ENCODE results near the gene RDX.
"Not testable (repeated sequence)": the region's sequence is repeated elsewhere in the genome, so short reads cannot be mapped to it uniquely, and the experiment has no call there.

RDX gene

GRCh38 chr11:110296226-110297075, at the start of gene RDX:
Gene RDX (minus strand): TSS chr11:110296614. CDS start chr11:110279692, 16,922 bp downstream.
- peak; percentile 93 for DNase-seq

GRCh38 chr11:110345743-110346142, 49.3 kb upstream of the RDX start:
- no peak for DNase-seq

- DNase-seq = no peak
Measured at GRCh38 chr11:110340436-110340835, 44.0 kb upstream of the RDX start.

- no peak for DNase-seq
Measured at GRCh38 chr11:110339456-110340250, 43.2 kb upstream of the RDX start.

- DNase-seq = no peak
Measured at GRCh38 chr11:110338684-110339083, 42.3 kb upstream of the RDX start.

DNA sequence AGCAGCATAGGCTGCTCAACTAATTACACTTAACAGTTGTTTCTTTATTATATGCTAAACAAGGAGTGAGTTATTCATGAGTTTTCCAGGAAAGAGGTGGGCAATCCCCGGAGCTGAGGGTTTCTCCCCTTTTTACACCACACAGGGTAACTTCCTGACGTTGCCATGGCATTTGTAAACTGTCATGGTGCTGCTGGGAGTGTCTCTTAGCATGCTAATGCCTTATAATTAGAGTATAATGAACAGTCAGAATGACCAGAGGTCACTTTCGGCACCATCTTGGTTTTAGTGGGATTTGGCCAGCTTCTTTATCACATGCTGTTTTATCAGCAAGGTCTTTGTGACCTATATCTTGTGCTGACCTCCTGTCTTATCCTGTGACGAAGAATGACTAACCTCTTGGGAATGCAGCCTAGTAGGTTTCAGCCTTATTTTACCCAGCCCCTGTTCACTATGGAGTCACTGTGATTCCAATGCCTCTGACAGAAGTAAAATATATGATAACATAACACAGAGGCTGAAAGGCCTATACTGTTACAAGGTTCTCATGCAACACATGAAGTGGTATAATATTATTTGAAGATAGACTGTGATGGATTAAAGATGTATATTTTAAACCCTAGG, 41.3 kb upstream of the RDX start:
- no peak for DNase-seq

- DNase-seq = no peak
Measured at GRCh38 chr11:110336054-110336453, 39.6 kb upstream of the RDX start.

DNA sequence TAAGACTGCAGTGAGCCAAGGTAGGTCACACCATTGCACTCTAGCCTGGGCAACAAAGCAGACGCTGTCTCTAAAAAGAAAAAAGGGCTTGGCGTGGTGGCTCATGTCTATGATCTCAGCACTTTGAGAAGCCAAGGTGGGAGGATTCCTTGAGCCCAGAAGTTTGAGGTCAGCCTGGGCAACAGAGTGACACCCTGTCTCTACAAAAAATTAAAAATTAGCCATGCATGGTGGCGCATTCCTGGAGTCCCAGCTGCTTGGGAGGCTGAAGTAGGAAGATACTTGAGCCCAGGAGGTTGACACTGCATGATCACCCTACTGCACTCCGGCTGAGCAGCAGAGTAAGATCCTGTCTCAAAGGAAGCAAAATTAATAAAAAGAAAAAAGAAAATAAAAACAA, 38.9 kb upstream of the RDX start:
- no peak for DNase-seq

- peak; percentile 43 for DNase-seq
Measured at GRCh38 chr11:110331626-110332025, 35.2 kb upstream of the RDX start.

GRCh38 chr11:110329445-110329844, 33.0 kb upstream of the RDX start:
- no peak for DNase-seq

DNA sequence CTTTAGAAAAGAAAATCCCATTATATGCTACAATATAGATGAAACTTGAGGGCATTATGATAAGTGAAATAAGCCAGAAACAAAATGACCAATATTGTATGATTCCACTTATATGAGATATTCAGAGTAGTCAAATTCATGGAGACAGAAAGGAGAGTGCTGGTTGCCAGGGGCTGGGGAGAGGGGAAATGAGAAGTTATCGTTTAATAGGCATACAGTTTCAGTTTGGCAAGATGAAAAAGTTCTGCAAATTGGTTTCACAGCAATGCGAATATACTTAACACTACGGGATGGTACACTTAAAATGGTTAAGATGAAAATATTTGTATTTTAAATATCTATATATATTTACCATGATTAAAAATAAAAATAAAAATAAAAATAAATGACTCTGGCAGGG, 31.1 kb upstream of the RDX start:
- DNase-seq = no peak

- no peak for DNase-seq
Measured at GRCh38 chr11:110323786-110324185, 27.4 kb upstream of the RDX start.

- no peak for DNase-seq
Measured at GRCh38 chr11:110319501-110319900, 23.1 kb upstream of the RDX start.

DNA sequence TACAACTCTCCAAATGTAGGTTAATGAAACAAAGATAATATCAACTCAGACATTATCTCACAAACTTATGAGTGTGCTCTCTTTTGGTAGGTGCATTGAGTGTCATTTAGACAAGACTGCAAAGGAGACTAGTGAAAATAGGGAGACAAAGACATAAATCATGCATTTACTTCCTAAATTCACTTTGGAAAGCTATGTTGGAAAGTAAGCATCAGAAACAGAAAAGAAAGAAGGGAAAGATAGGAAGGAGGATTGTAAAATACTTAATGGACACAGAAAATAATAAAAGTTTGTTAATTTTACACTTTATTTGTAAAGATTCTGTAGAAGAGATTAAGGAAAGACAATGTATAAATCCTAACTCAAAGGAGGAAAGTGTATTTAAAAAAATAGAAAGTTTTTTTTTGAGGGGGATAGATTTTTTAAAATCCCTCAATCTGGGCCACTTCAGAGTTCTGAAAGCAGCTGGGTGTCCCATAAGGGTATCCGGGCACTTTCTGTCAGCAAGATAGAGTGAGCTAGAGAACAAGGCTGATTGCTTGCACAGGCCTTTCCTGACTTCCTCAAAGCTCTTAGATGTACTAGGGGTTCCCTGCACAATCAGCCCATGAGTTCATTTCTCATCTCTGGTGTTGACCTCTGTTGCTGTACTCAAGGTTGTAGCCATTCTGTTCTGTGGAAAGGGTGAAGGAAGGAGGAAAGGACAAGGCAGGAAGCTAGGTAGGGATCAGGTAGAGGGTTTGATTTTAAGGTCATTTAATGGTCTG, 22.4 kb upstream of the RDX start:
- DNase-seq = no peak

GRCh38 chr11:110317516-110317932, 21.1 kb upstream of the RDX start:
- DNase-seq = peak; percentile 88

DNA sequence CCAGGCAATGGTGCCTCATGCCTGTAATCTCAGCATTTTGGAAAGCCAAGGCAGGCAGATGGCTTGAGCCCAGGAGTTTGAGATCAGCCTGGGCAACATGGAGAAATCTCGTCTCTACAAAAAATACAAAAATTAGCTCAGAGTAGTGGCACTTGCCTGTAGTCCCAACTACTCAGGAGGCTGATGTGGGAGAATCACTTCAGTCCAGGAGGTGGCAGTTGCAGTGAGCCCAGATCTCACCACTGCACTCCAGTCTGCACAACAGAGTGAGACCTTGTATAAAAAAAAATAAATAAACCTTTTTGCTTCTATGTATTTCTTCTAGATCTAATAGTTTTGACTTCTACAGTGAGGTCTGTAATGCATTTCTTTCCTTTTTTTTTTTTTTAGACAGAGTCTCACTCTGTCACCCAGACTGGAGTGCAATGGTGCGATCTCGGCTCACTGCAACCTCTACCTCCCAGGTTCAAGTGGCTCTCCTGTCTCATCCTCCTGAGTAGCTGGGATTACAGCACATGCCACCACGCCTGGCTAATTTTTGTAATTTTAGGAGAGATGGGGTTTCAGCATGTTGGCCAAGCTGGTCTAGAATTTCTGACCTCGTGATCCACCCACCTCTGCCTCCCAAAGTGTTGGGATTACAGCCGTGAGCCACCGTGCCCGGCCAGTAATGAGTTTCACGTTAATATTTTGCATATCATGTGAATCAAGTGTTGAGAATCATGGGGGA, 18.1 kb upstream of the RDX start:
- DNase-seq = no peak

DNA sequence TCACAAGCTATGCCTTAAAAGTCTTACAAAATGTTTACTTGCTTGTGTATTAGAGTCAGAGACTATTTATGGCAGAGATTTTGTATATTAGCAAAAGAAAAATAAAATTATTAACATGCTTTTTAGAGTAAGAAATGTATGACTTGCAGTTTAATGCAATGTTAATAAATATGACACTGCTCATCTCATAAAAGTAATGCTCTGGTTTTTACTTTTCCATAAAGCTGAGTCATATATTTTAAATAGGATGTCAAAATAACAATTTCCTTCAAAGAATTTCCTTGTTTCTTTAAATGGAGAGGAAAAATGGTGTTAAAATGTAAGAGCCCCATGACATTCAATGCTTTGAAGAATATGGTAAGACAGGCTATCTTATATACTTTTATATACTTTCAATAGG, 16.3 kb upstream of the RDX start:
- DNase-seq = no peak

DNA sequence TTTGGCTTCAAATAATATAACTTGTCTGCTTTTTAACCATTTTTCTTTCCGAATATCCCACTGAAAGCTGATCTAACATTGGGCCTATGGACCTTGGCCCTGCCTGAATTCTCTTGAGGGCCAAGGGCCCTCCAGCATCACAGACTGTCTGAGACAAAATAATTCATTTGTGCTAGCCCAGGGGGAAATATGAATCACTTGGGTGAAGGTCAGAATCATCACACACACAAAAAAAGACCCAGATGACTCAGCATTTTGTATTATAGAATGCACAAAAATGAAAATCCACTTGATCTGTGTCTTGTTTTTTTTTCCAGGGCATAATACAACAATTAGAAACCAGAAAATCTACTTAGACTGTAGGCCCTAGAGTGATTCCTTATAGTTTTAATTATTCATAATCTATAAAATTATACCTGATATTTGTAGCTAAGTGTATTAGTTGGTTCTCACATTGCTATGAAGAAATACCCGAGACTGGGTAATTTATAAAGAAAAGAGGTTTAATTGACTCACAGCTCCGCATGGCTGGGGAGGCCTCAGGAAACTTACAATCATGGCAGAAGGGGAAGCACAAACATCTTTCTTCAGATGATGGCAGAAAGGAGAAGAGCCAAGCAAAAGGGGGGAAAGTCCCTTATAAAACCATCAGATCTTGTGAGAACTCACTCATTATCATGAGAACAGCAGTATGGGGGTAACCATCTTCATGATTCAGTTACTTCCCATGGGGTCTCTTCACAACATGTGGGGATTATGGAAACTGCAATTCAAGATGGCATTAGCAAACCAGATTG, 15.6 kb upstream of the RDX start:
- DNase-seq = no peak

- DNase-seq = no peak
Measured at GRCh38 chr11:110308071-110308470, 11.7 kb upstream of the RDX start.

DNA sequence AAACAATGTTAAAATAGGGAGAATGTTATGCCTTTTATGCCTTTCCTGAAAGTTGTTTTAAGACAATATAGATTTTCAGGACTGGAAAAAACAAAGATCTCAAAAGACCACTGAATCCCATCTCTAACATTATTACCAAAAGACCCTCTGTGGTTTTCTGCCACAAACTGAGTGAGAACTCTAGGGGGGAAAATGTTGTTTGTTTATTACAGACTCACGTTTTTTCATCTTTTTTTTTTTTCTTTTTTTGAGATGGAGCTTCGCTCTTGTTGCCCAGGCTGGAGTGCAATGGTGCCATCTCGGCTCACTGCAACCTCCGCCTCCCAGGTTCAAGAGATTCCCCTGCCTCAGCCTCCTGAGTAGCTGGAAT, 9.6 kb upstream of the RDX start:
- not testable (repeated sequence) for DNase-seq
